IMR-90 (cell line): ENCODE measurements around the gene C1orf167. TPM values are rescaled to one million over a fixed set of nuclear protein-coding genes. Genes with fewer than 3 reads are reported as not detected.

Experiments used
- ATAC-seq: fragments of 200-7000 bp; cut with Tn5 transposase; 2 replicates; pipeline ENCODE4 v1.9.1; 2020; ENCODE audit warnings: low read depth, mild to moderate bottlenecking, moderate library complexity
- BruUV-seq: library from RNA; stranded (reverse); fragments of 400-500 nt; replicated peaks from 2 replicates; lab custom pipeline; 2021; lab: Mats Ljungman, UMichigan
- CTCF ChIA-PET: fragments of 300-600 bp; formaldehyde crosslinking; extraction: SDS; loops from one replicate; lab custom pipeline; 2021; ENCODE audit warnings: antibody characterized with exemption; lab: Yijun Ruan, JAX
- POLR2A ChIA-PET: fragments of 300-600 bp; sonication (Branson Sonifier 250); formaldehyde crosslinking; loops from one replicate; lab custom pipeline; 2022; ENCODE audit warnings: antibody characterized with exemption; ENCODE audit not compliant: unreplicated experiment; lab: Charles Lee
- DNase-seq: peaks from one replicate; pipeline ENCODE4 v3.0.0; 2013
- H2AFZ ChIP-seq: replicated peaks from 2 replicates; pipeline ENCODE3; 2013; ENCODE audit warnings: low read length, mild to moderate bottlenecking; ENCODE audit not compliant: poor library complexity
- H2AK5ac ChIP-seq: 2 replicates; pipeline ENCODE4 v1.6.1; 2013; ENCODE audit warnings: low read depth, low read length, inconsistent platforms
- H2AK9ac ChIP-seq: replicated peaks from 2 replicates; pipeline ENCODE3; 2013; ENCODE audit warnings: mild to moderate bottlenecking, low read depth, low read length, moderate library complexity; ENCODE audit not compliant: poor library complexity
- H2BK120ac ChIP-seq: 2 replicates; pipeline ENCODE4 v1.6.1; 2013; ENCODE audit warnings: low read depth, low read length, inconsistent platforms
- H2BK15ac ChIP-seq: 3 replicates; pipeline ENCODE4 v1.6.1; 2013; ENCODE audit warnings: low read depth, low read length, inconsistent platforms
- H2BK20ac ChIP-seq: 2 replicates; pipeline ENCODE4 v1.6.1; 2013; ENCODE audit warnings: low read depth, mild to moderate bottlenecking, inconsistent platforms, low read length, moderate library complexity
- H2BK5ac ChIP-seq: 2 replicates; pipeline ENCODE4 v1.6.1; 2013; ENCODE audit warnings: mild to moderate bottlenecking, low read depth, low read length, inconsistent platforms; ENCODE audit not compliant: poor library complexity, severe bottlenecking
- H3K14ac ChIP-seq: replicated peaks from 2 replicates; pipeline ENCODE4 v1.6.1; 2013; ENCODE audit warnings: low read depth, low read length, inconsistent platforms
- H3K18ac ChIP-seq: 2 replicates; pipeline ENCODE4 v1.6.1; 2013; ENCODE audit warnings: low read depth, low read length, control low read depth
- H3K23ac ChIP-seq: 2 replicates; pipeline ENCODE4 v1.6.1; 2013; ENCODE audit warnings: low read depth, low read length, inconsistent platforms
- H3K27ac ChIP-seq: 2 replicates; pipeline ENCODE4 v1.5.1; 2013; ENCODE audit warnings: mild to moderate bottlenecking, control low read depth, low read length; ENCODE audit not compliant: insufficient read depth
- H3K27me3 ChIP-seq: 2 replicates; pipeline ENCODE4 v1.6.1; 2013; ENCODE audit warnings: low read length; ENCODE audit not compliant: control insufficient read depth, insufficient read depth
- H3K36me3 ChIP-seq: 2 replicates; pipeline ENCODE4 v1.6.1; 2013; ENCODE audit warnings: low read length, mixed read lengths; ENCODE audit not compliant: control insufficient read depth, insufficient read depth
- H3K4ac ChIP-seq: 2 replicates; pipeline ENCODE4 v1.6.1; 2013; ENCODE audit warnings: low read depth, low read length, inconsistent platforms
- H3K4me1 ChIP-seq: 2 replicates; pipeline ENCODE4 v1.6.1; 2013; ENCODE audit warnings: low read length, mixed read lengths; ENCODE audit not compliant: control insufficient read depth, insufficient read depth
- H3K4me2 ChIP-seq: 2 replicates; pipeline ENCODE4 v1.6.1; 2013; ENCODE audit warnings: low read depth, mild to moderate bottlenecking, control low read depth, low read length, moderate library complexity
- H3K4me3 ChIP-seq: 2 replicates; pipeline ENCODE4 v1.5.1; 2013; ENCODE audit warnings: low read depth, mild to moderate bottlenecking, control low read depth, low read length, moderate library complexity; ENCODE audit not compliant: insufficient read depth
- H3K56ac ChIP-seq: 2 replicates; pipeline ENCODE4 v1.6.1; 2013; ENCODE audit warnings: low read length, inconsistent platforms; ENCODE audit not compliant: insufficient read depth; ENCODE audit errors: extremely low read depth
- H3K79me1 ChIP-seq, 2 experiments: 2 replicates each; pipeline ENCODE4 v1.6.1; 2013; ENCODE audit warnings: low read length in 2 of 2, inconsistent platforms in 1 of 2, low read depth in 1 of 2
- H3K9ac ChIP-seq: 2 replicates; pipeline ENCODE4 v1.6.1; 2013; ENCODE audit warnings: low read depth, low read length, control low read depth
- H3K9me1 ChIP-seq: 2 replicates; pipeline ENCODE4 v1.6.1; 2013; ENCODE audit warnings: low read length, inconsistent platforms; ENCODE audit not compliant: insufficient read depth
- H3K9me3 ChIP-seq: 2 replicates; pipeline ENCODE4 v1.6.1; 2013; ENCODE audit warnings: low read length; ENCODE audit not compliant: control insufficient read depth, insufficient read depth
- H4K20me1 ChIP-seq: 2 replicates; pipeline ENCODE4 v1.6.1; 2013; ENCODE audit warnings: low read length, inconsistent platforms; ENCODE audit not compliant: insufficient read depth
- H4K5ac ChIP-seq: 2 replicates; pipeline ENCODE4 v1.6.1; 2013; ENCODE audit warnings: mild to moderate bottlenecking, low read depth, low read length, control low read depth
- H4K8ac ChIP-seq, 2 experiments: 2 replicates each; pipeline ENCODE4 v1.6.1; 2013; ENCODE audit warnings: low read depth in 2 of 2, low read length in 2 of 2, control low read depth in 1 of 2, inconsistent platforms in 1 of 2
- H4K91ac ChIP-seq: 2 replicates; pipeline ENCODE4 v1.6.1; 2013; ENCODE audit warnings: low read depth, low read length, inconsistent platforms; ENCODE audit not compliant: insufficient read depth
- BHLHE40 ChIP-seq: fragments of 150-350 bp; IDR thresholded peaks from 2 replicates; pipeline ENCODE4 v1.6.1; 2016; ENCODE audit warnings: mild to moderate bottlenecking, low read depth, low read length
- CHD1 ChIP-seq: IDR thresholded peaks from 2 replicates; pipeline ENCODE4 v1.6.1; 2012; ENCODE audit warnings: low read depth, low read length, improper control_type of control experiment
- FOS ChIP-seq: fragments of 150-350 bp; IDR thresholded peaks from 2 replicates; pipeline ENCODE4 v1.6.1; 2016; ENCODE audit warnings: low read depth, low read length
- MAFK ChIP-seq: IDR thresholded peaks from 2 replicates; pipeline ENCODE4 v1.6.1; 2012; ENCODE audit warnings: low read depth, low read length, improper control_type of control experiment
- MXI1 ChIP-seq: IDR thresholded peaks from 2 replicates; pipeline ENCODE4 v1.6.1; 2012; ENCODE audit warnings: low read depth, mild to moderate bottlenecking, low read length, moderate library complexity, borderline replicate concordance
- NFE2L2 ChIP-seq: fragments of 150-350 bp; IDR thresholded peaks from 2 replicates; pipeline ENCODE4 v1.6.1; 2016; ENCODE audit warnings: low read depth, mild to moderate bottlenecking, low read length
- RFX5 ChIP-seq: IDR thresholded peaks from 2 replicates; pipeline ENCODE4 v1.8.0; 2012; ENCODE audit warnings: low read depth, mild to moderate bottlenecking, low read length, moderate library complexity
- USF2 ChIP-seq: fragments of 150-350 bp; IDR thresholded peaks from 2 replicates; pipeline ENCODE4 v1.6.1; 2017; ENCODE audit warnings: mild to moderate bottlenecking, antibody characterized with exemption, low read length, low read depth
- WGBS, 2 experiments: methylation state at CpG; one replicate each; pipeline versions ENCODE4 v1.1.5 to v1.1.7; 2013; ENCODE audit warnings: missing lambda C conversion rate in 2 of 2; ENCODE audit not compliant: insufficient read length in 1 of 2; ENCODE audit errors: extremely low coverage in 2 of 2; 5-methylcytosine and 5-hydroxymethylcytosine counted together
- dilution Hi-C: fragments of 300-500 bp; cut with HindIII; formaldehyde crosslinking; loops from one replicate; pipeline ENCODE4 v1.14.3; 2018; ENCODE audit warnings: low sequenced_read_pairs; ENCODE audit not compliant: unreplicated experiment
- in situ Hi-C: fragments of 300-500 bp; cut with MboI; formaldehyde crosslinking; loops from 3 replicates; pipeline ENCODE4 v1.14.3; 2019; ENCODE audit warnings: low sequenced_read_pairs, inconsistent platforms, mixed read lengths
- intact Hi-C: fragments of 100-400 bp; cut with micrococcal nuclease; formaldehyde crosslinking; loops from 2 replicates; pipeline ENCODE4 v1.10.0; 2022
- polyA plus RNA-seq, 3 experiments: library from polyadenylated mRNA; depleted of rRNA; stranded (reverse); fragments of >200 nt; gene quantifications; 2 replicates each; pipeline ENCODE4 v1.2.3, GENCODE V29; 2012; ENCODE audit warnings: low replicate concordance in 1 of 3
- total RNA-seq: library from RNA; depleted of rRNA; stranded (reverse); fragments of >200 nt; gene quantifications from 2 replicates; pipeline ENCODE4 v1.2.3, GENCODE V29; 2012

The C1orf167 gene
- total and polyA plus RNA-seq, 2 of the 4 experiments (the other 2 are of a cell fraction): under 0.01 to 0.15 TPM

- Histone ChIP-seq H2BK120ac (no peak overlapping the region), H2AFZ (no peak overlapping the region), H3K9me3 (no peaks in the 10 kb centered on the region), H4K5ac (no peak overlapping the region), H3K23ac (no peak overlapping the region), H3K27me3 (peaks cover 18% of the 10 kb centered on the region), H3K4me2 (no peak overlapping the region), H2BK15ac (no peak overlapping the region), H4K20me1 (no peaks in the 10 kb centered on the region), H3K4me3 (no peak overlapping the region), H2AK9ac (no peak overlapping the region), H3K4me1 (no peaks in the 10 kb centered on the region), H3K18ac (no peak overlapping the region), H3K4ac (no peak overlapping the region), H3K27ac (no peak overlapping the region), H3K36me3 (no peaks in the 10 kb centered on the region), H2AK5ac (no peak overlapping the region), H3K9ac (no peak overlapping the region), H2BK5ac (no peak overlapping the region), H3K56ac (no peak overlapping the region), H3K9me1 (no peaks in the 10 kb centered on the region), H3K14ac (no peak overlapping the region), H3K79me1 (no peaks in the 10 kb centered on the region), H4K8ac (no peak overlapping the region), H2BK20ac (no peak overlapping the region), H4K91ac (no peak overlapping the region)
- in situ Hi-C loops (loop anchor here (5.0 kb wide), 1 partner anchor 58 kb away; no protein-coding TSS in a partner anchor), dilution Hi-C loops (no loop called here), intact Hi-C loops (loop anchor here (5.0 kb wide), 1 partner anchor 678 kb away; no protein-coding TSS in a partner anchor)
- ChIA-PET POLR2A (no interaction called here), CTCF (interaction anchor here (0.6 kb wide), 1 partner anchor 69 kb away, joined by 3 read pairs; no protein-coding TSS in a partner anchor)
- ATAC-seq (no peak), DNase-seq (no peak)
- TF ChIP-seq NFE2L2 (no peak), BHLHE40 (no peak), CHD1 (no peak), MXI1 (no peak), USF2 (no peak), RFX5 (no peak), FOS (no peak), MAFK (no peak)
- BruUV-seq: no TSS peak
- WGBS, 2 experiments: 65% methylated on average over 5 of the region's 24 CpGs; no CpG with 5 or more reads in 1 of the 2 experiments
Measured at GRCh38 chr1:11714831-11715575, 47.0 kb upstream of the C1orf167 start.
